IMR-90 (cell line): ENCODE data around the gene DYNC2H1. TPM values are rescaled to one million over a fixed set of nuclear protein-coding genes. Genes with fewer than 3 reads are reported as not detected.

ENCODE experiments used
- ATAC-seq: fragments of 200-7000 bp; cut with Tn5 transposase; 2 replicates; pipeline ENCODE4 v1.9.1; 2020; ENCODE audit warnings: low read depth, mild to moderate bottlenecking, moderate library complexity
- BruUV-seq: library from RNA; stranded (reverse); fragments of 400-500 nt; replicated peaks from 2 replicates; lab custom pipeline; 2021; lab: Mats Ljungman, UMichigan
- CTCF ChIA-PET: fragments of 300-600 bp; formaldehyde crosslinking; extraction: SDS; loops from one replicate; lab custom pipeline; 2021; ENCODE audit warnings: antibody characterized with exemption; lab: Yijun Ruan, JAX
- POLR2A ChIA-PET: fragments of 300-600 bp; sonication (Branson Sonifier 250); formaldehyde crosslinking; loops from one replicate; lab custom pipeline; 2022; ENCODE audit warnings: antibody characterized with exemption; ENCODE audit not compliant: unreplicated experiment; lab: Charles Lee
- DNase-seq: peaks from one replicate; pipeline ENCODE4 v3.0.0; 2013
- H2AFZ ChIP-seq: replicated peaks from 2 replicates; pipeline ENCODE3; 2013; ENCODE audit warnings: low read length, mild to moderate bottlenecking; ENCODE audit not compliant: poor library complexity
- H2AK5ac ChIP-seq: 2 replicates; pipeline ENCODE4 v1.6.1; 2013; ENCODE audit warnings: low read depth, low read length, inconsistent platforms
- H2AK9ac ChIP-seq: replicated peaks from 2 replicates; pipeline ENCODE3; 2013; ENCODE audit warnings: mild to moderate bottlenecking, low read depth, low read length, moderate library complexity; ENCODE audit not compliant: poor library complexity
- H2BK120ac ChIP-seq: 2 replicates; pipeline ENCODE4 v1.6.1; 2013; ENCODE audit warnings: low read depth, low read length, inconsistent platforms
- H2BK15ac ChIP-seq: 3 replicates; pipeline ENCODE4 v1.6.1; 2013; ENCODE audit warnings: low read depth, low read length, inconsistent platforms
- H2BK20ac ChIP-seq: 2 replicates; pipeline ENCODE4 v1.6.1; 2013; ENCODE audit warnings: low read depth, mild to moderate bottlenecking, inconsistent platforms, low read length, moderate library complexity
- H2BK5ac ChIP-seq: 2 replicates; pipeline ENCODE4 v1.6.1; 2013; ENCODE audit warnings: mild to moderate bottlenecking, low read depth, low read length, inconsistent platforms; ENCODE audit not compliant: poor library complexity, severe bottlenecking
- H3K14ac ChIP-seq: replicated peaks from 2 replicates; pipeline ENCODE4 v1.6.1; 2013; ENCODE audit warnings: low read depth, low read length, inconsistent platforms
- H3K18ac ChIP-seq: 2 replicates; pipeline ENCODE4 v1.6.1; 2013; ENCODE audit warnings: low read depth, low read length, control low read depth
- H3K23ac ChIP-seq: 2 replicates; pipeline ENCODE4 v1.6.1; 2013; ENCODE audit warnings: low read depth, low read length, inconsistent platforms
- H3K27ac ChIP-seq: 2 replicates; pipeline ENCODE4 v1.5.1; 2013; ENCODE audit warnings: mild to moderate bottlenecking, control low read depth, low read length; ENCODE audit not compliant: insufficient read depth
- H3K27me3 ChIP-seq: 2 replicates; pipeline ENCODE4 v1.6.1; 2013; ENCODE audit warnings: low read length; ENCODE audit not compliant: control insufficient read depth, insufficient read depth
- H3K36me3 ChIP-seq: 2 replicates; pipeline ENCODE4 v1.6.1; 2013; ENCODE audit warnings: low read length, mixed read lengths; ENCODE audit not compliant: control insufficient read depth, insufficient read depth
- H3K4ac ChIP-seq: 2 replicates; pipeline ENCODE4 v1.6.1; 2013; ENCODE audit warnings: low read depth, low read length, inconsistent platforms
- H3K4me1 ChIP-seq: 2 replicates; pipeline ENCODE4 v1.6.1; 2013; ENCODE audit warnings: low read length, mixed read lengths; ENCODE audit not compliant: control insufficient read depth, insufficient read depth
- H3K4me2 ChIP-seq: 2 replicates; pipeline ENCODE4 v1.6.1; 2013; ENCODE audit warnings: low read depth, mild to moderate bottlenecking, control low read depth, low read length, moderate library complexity
- H3K4me3 ChIP-seq: 2 replicates; pipeline ENCODE4 v1.5.1; 2013; ENCODE audit warnings: low read depth, mild to moderate bottlenecking, control low read depth, low read length, moderate library complexity; ENCODE audit not compliant: insufficient read depth
- H3K56ac ChIP-seq: 2 replicates; pipeline ENCODE4 v1.6.1; 2013; ENCODE audit warnings: low read length, inconsistent platforms; ENCODE audit not compliant: insufficient read depth; ENCODE audit errors: extremely low read depth
- H3K79me1 ChIP-seq, 2 experiments: 2 replicates each; pipeline ENCODE4 v1.6.1; 2013; ENCODE audit warnings: low read length in 2 of 2, inconsistent platforms in 1 of 2, low read depth in 1 of 2
- H3K9ac ChIP-seq: 2 replicates; pipeline ENCODE4 v1.6.1; 2013; ENCODE audit warnings: low read depth, low read length, control low read depth
- H3K9me1 ChIP-seq: 2 replicates; pipeline ENCODE4 v1.6.1; 2013; ENCODE audit warnings: low read length, inconsistent platforms; ENCODE audit not compliant: insufficient read depth
- H3K9me3 ChIP-seq: 2 replicates; pipeline ENCODE4 v1.6.1; 2013; ENCODE audit warnings: low read length; ENCODE audit not compliant: control insufficient read depth, insufficient read depth
- H4K20me1 ChIP-seq: 2 replicates; pipeline ENCODE4 v1.6.1; 2013; ENCODE audit warnings: low read length, inconsistent platforms; ENCODE audit not compliant: insufficient read depth
- H4K5ac ChIP-seq: 2 replicates; pipeline ENCODE4 v1.6.1; 2013; ENCODE audit warnings: mild to moderate bottlenecking, low read depth, low read length, control low read depth
- H4K8ac ChIP-seq, 2 experiments: 2 replicates each; pipeline ENCODE4 v1.6.1; 2013; ENCODE audit warnings: low read depth in 2 of 2, low read length in 2 of 2, control low read depth in 1 of 2, inconsistent platforms in 1 of 2
- H4K91ac ChIP-seq: 2 replicates; pipeline ENCODE4 v1.6.1; 2013; ENCODE audit warnings: low read depth, low read length, inconsistent platforms; ENCODE audit not compliant: insufficient read depth
- BHLHE40 ChIP-seq: fragments of 150-350 bp; IDR thresholded peaks from 2 replicates; pipeline ENCODE4 v1.6.1; 2016; ENCODE audit warnings: mild to moderate bottlenecking, low read depth, low read length
- CEBPB ChIP-seq: IDR thresholded peaks from 2 replicates; pipeline ENCODE4 v1.6.1; 2012; ENCODE audit warnings: low read depth, low read length, improper control_type of control experiment
- CHD1 ChIP-seq: IDR thresholded peaks from 2 replicates; pipeline ENCODE4 v1.6.1; 2012; ENCODE audit warnings: low read depth, low read length, improper control_type of control experiment
- ELK1 ChIP-seq: fragments of 150-350 bp; IDR thresholded peaks from 2 replicates; pipeline ENCODE4 v1.6.1; 2016; ENCODE audit warnings: low read depth, mild to moderate bottlenecking, low read length, moderate library complexity, borderline replicate concordance
- FOS ChIP-seq: fragments of 150-350 bp; IDR thresholded peaks from 2 replicates; pipeline ENCODE4 v1.6.1; 2016; ENCODE audit warnings: low read depth, low read length
- MAFK ChIP-seq: IDR thresholded peaks from 2 replicates; pipeline ENCODE4 v1.6.1; 2012; ENCODE audit warnings: low read depth, low read length, improper control_type of control experiment
- MAZ ChIP-seq: IDR thresholded peaks from 2 replicates; pipeline ENCODE4 v1.6.1; 2012; ENCODE audit warnings: low read depth, mild to moderate bottlenecking, low read length, improper control_type of control experiment, moderate library complexity, borderline replicate concordance
- MXI1 ChIP-seq: IDR thresholded peaks from 2 replicates; pipeline ENCODE4 v1.6.1; 2012; ENCODE audit warnings: low read depth, mild to moderate bottlenecking, low read length, moderate library complexity, borderline replicate concordance
- NFE2L2 ChIP-seq: fragments of 150-350 bp; IDR thresholded peaks from 2 replicates; pipeline ENCODE4 v1.6.1; 2016; ENCODE audit warnings: low read depth, mild to moderate bottlenecking, low read length
- POLR2A ChIP-seq: IDR thresholded peaks from 2 replicates; pipeline ENCODE4 v1.6.1; 2012; ENCODE audit warnings: mild to moderate bottlenecking, low read depth, low read length
- RAD21 ChIP-seq: IDR thresholded peaks from 2 replicates; pipeline ENCODE4 v1.6.1; 2012; ENCODE audit warnings: low read length, improper control_type of control experiment
- RCOR1 ChIP-seq: IDR thresholded peaks from 2 replicates; pipeline ENCODE4 v1.6.1; 2012; ENCODE audit warnings: mild to moderate bottlenecking, low read length, improper control_type of control experiment; ENCODE audit not compliant: insufficient replicate concordance
- RFX5 ChIP-seq: IDR thresholded peaks from 2 replicates; pipeline ENCODE4 v1.8.0; 2012; ENCODE audit warnings: low read depth, mild to moderate bottlenecking, low read length, moderate library complexity
- SMC3 ChIP-seq: fragments of 150-350 bp; IDR thresholded peaks from 2 replicates; pipeline ENCODE4 v1.6.1; 2016; ENCODE audit warnings: low read depth, mild to moderate bottlenecking, antibody characterized with exemption, low read length, moderate library complexity
- USF2 ChIP-seq: fragments of 150-350 bp; IDR thresholded peaks from 2 replicates; pipeline ENCODE4 v1.6.1; 2017; ENCODE audit warnings: mild to moderate bottlenecking, antibody characterized with exemption, low read length, low read depth
- WGBS, 2 experiments: methylation state at CpG; one replicate each; pipeline versions ENCODE4 v1.1.5 to v1.1.7; 2013; ENCODE audit warnings: missing lambda C conversion rate in 2 of 2; ENCODE audit not compliant: insufficient read length in 1 of 2; ENCODE audit errors: extremely low coverage in 2 of 2; 5-methylcytosine and 5-hydroxymethylcytosine counted together
- dilution Hi-C: fragments of 300-500 bp; cut with HindIII; formaldehyde crosslinking; loops from one replicate; pipeline ENCODE4 v1.14.3; 2018; ENCODE audit warnings: low sequenced_read_pairs; ENCODE audit not compliant: unreplicated experiment
- in situ Hi-C: fragments of 300-500 bp; cut with MboI; formaldehyde crosslinking; loops from 3 replicates; pipeline ENCODE4 v1.14.3; 2019; ENCODE audit warnings: low sequenced_read_pairs, inconsistent platforms, mixed read lengths
- intact Hi-C: fragments of 100-400 bp; cut with micrococcal nuclease; formaldehyde crosslinking; loops from 2 replicates; pipeline ENCODE4 v1.10.0; 2022
- polyA plus RNA-seq, 3 experiments: library from polyadenylated mRNA; depleted of rRNA; stranded (reverse); fragments of >200 nt; gene quantifications; 2 replicates each; pipeline ENCODE4 v1.2.3, GENCODE V29; 2012; ENCODE audit warnings: low replicate concordance in 1 of 3
- total RNA-seq: library from RNA; depleted of rRNA; stranded (reverse); fragments of >200 nt; gene quantifications from 2 replicates; pipeline ENCODE4 v1.2.3, GENCODE V29; 2012
- TF ChIP-seq, protein P1 (sequence below): conservative IDR thresholded peaks from 2 replicates; pipeline ENCODE4 v1.5.1; 2012; ENCODE audit warnings: mild to moderate bottlenecking, low read depth, low read length, improper control_type of control experiment

The DYNC2H1 gene
- total and polyA plus RNA-seq, 2 of the 4 experiments (the other 2 are of a cell fraction), result 5.7 to 21.0 TPM

GRCh38 chr11:103164093-103164796 lies 55.0 kb downstream of the DYNC2H1 start:
- no peak overlapping the region for H2AK5ac ChIP-seq
- H4K5ac ChIP-seq, result no peak overlapping the region
- H3K14ac ChIP-seq, result no peak overlapping the region
- H3K4ac ChIP-seq, result no peak overlapping the region
- H3K27ac ChIP-seq, result no peak overlapping the region
- H3K4me1 ChIP-seq, result no peaks in the 10 kb centered on the region
- no peak overlapping the region for H2BK20ac ChIP-seq
- no peak overlapping the region for H2AFZ ChIP-seq
- ATAC-seq, result no peak
- no peak overlapping the region for H3K4me3 ChIP-seq
- H2BK15ac ChIP-seq, result no peak overlapping the region
- peaks cover 4% of the 10 kb centered on the region; the same call in 1 of the 2 replicates for H3K9me1 ChIP-seq
- no peaks in the 10 kb centered on the region for H3K79me1 ChIP-seq
- H4K20me1 ChIP-seq, result no peaks in the 10 kb centered on the region
- DNase-seq, result no peak
- no peak overlapping the region for H4K8ac ChIP-seq
- dilution Hi-C loops, result no loop called here
- H3K9me3 ChIP-seq, result no peaks in the 10 kb centered on the region
- H3K18ac ChIP-seq, result no peak overlapping the region
- no peak overlapping the region for H3K56ac ChIP-seq
- intact Hi-C loops, result no loop called here
- H3K27me3 ChIP-seq, result no peaks in the 10 kb centered on the region
- TF ChIP-seq POLR2A (no peak), MAFK (no peak), NFE2L2 (no peak), ELK1 (no peak), CEBPB (no peak), SMC3 (no peak), MAZ (no peak), RCOR1 (no peak), FOS (no peak), MXI1 (no peak), RAD21 (no peak), CHD1 (no peak), USF2 (no peak), RFX5 (no peak), BHLHE40 (no peak)
- TF ChIP-seq, protein P1, sequence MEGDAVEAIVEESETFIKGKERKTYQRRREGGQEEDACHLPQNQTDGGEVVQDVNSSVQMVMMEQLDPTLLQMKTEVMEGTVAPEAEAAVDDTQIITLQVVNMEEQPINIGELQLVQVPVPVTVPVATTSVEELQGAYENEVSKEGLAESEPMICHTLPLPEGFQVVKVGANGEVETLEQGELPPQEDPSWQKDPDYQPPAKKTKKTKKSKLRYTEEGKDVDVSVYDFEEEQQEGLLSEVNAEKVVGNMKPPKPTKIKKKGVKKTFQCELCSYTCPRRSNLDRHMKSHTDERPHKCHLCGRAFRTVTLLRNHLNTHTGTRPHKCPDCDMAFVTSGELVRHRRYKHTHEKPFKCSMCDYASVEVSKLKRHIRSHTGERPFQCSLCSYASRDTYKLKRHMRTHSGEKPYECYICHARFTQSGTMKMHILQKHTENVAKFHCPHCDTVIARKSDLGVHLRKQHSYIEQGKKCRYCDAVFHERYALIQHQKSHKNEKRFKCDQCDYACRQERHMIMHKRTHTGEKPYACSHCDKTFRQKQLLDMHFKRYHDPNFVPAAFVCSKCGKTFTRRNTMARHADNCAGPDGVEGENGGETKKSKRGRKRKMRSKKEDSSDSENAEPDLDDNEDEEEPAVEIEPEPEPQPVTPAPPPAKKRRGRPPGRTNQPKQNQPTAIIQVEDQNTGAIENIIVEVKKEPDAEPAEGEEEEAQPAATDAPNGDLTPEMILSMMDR, result no peak
- ChIA-PET CTCF (no interaction called here), POLR2A (no interaction called here)
- H4K91ac ChIP-seq, result no peak overlapping the region
- no peak overlapping the region for H2BK120ac ChIP-seq
- H3K9ac ChIP-seq, result no peak overlapping the region
- H2BK5ac ChIP-seq, result no peak overlapping the region
- WGBS, 2 experiments, result no CpG with 5 or more reads among the region's 2 CpGs
- H2AK9ac ChIP-seq, result no peak overlapping the region
- in situ Hi-C loops, result no loop called here
- H3K4me2 ChIP-seq, result no peak overlapping the region
- H3K23ac ChIP-seq, result no peak overlapping the region
- H3K36me3 ChIP-seq, result peaks cover 11% of the 10 kb centered on the region
- BruUV-seq, result no TSS peak
